ENCODE data around the gene CD300A.

DNA sequence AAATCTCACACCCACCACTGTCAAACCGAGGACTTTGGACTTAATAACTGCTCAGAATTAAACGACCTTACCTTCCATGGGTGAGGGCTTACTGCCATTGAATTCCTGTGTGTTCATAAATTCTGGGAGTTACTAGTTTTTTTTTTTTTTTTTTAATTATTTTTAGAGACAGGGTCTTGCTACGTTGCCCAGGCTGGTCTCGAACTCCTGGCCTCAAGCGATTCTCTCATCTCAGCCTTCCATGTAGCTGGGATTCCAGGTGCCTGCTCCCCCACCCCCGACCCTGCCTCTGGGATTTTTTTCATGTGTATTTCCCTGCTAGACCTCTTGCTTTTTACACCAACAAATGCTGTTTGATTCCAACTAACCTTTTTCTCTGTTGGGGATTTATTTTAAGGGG lies 14.9 kb upstream of the CD300A start:
- TF ChIP-seq, protein P1, sequence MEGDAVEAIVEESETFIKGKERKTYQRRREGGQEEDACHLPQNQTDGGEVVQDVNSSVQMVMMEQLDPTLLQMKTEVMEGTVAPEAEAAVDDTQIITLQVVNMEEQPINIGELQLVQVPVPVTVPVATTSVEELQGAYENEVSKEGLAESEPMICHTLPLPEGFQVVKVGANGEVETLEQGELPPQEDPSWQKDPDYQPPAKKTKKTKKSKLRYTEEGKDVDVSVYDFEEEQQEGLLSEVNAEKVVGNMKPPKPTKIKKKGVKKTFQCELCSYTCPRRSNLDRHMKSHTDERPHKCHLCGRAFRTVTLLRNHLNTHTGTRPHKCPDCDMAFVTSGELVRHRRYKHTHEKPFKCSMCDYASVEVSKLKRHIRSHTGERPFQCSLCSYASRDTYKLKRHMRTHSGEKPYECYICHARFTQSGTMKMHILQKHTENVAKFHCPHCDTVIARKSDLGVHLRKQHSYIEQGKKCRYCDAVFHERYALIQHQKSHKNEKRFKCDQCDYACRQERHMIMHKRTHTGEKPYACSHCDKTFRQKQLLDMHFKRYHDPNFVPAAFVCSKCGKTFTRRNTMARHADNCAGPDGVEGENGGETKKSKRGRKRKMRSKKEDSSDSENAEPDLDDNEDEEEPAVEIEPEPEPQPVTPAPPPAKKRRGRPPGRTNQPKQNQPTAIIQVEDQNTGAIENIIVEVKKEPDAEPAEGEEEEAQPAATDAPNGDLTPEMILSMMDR (IDR thresholded peaks at IDR 0.05 in 8 of 11, conservative IDR thresholded peaks at IDR 0.05 in 3 of 11), result no peak
- TF ChIP-seq POLR2A (IDR thresholded peaks at IDR 0.05) (no peak), POLR2AphosphoS5 (IDR thresholded peaks at IDR 0.05) (no peak)

All from spleen (tissue), 7 donors.